C1 segment of cervical spinal cord (tissue), 14 donors: ENCODE measurements around the gene KLHL41.
A peak's percentile ranks its signal among the peaks of the same experiment; 100 is the strongest.

Source experiments
- DNase-seq, 14 donors: peaks; one replicate each; lab custom pipeline; 2025; lab: John Stamatoyannopoulos, UW

The KLHL41 gene

GRCh38 chr2:169509298-169509885 lies at the start of gene KLHL41:
KLHL41 (plus strand) TSS chr2:169509702; CDS start chr2:169509779, 77 bp downstream.
- no peak for DNase-seq

GRCh38 chr2:169461143-169461542 lies 48.4 kb upstream of the KLHL41 start:
- no peak for DNase-seq

GRCh38 chr2:169462896-169463695 lies 46.4 kb upstream of the KLHL41 start:
- no peak for DNase-seq

- DNase-seq = no peak
Measured at GRCh38 chr2:169464466-169464865, 45.0 kb upstream of the KLHL41 start.

- no peak for DNase-seq
Measured at GRCh38 chr2:169464882-169465281, 44.6 kb upstream of the KLHL41 start.

GRCh38 chr2:169468841-169469240 lies 40.7 kb upstream of the KLHL41 start:
- no peak for DNase-seq

GRCh38 chr2:169469952-169470572 lies 39.4 kb upstream of the KLHL41 start:
- DNase-seq = no peak

- no peak for DNase-seq
Measured at GRCh38 chr2:169472249-169472648, 37.3 kb upstream of the KLHL41 start.

GRCh38 chr2:169476459-169476858 lies 33.0 kb upstream of the KLHL41 start:
- DNase-seq = no peak

- peak in 5 of 14 donors; percentile 2 to 19 (median 13) for DNase-seq
Measured at GRCh38 chr2:169478339-169478738, 31.2 kb upstream of the KLHL41 start.

GRCh38 chr2:169478745-169479256 lies 30.7 kb upstream of the KLHL41 start:
- peak in 1 of 14 donors; percentile 54 for DNase-seq

GRCh38 chr2:169479257-169480078 lies 30.0 kb upstream of the KLHL41 start, which contains the start of gene BBS5:
BBS5 (plus strand) TSS chr2:169479494; CDS start chr2:169479554, 60 bp downstream.
- peak; percentile 35 to 89 (median 78) for DNase-seq

GRCh38 chr2:169480079-169480465 lies 29.4 kb upstream of the KLHL41 start:
- DNase-seq = no peak

GRCh38 chr2:169485650-169486138 lies 23.8 kb upstream of the KLHL41 start:
- no peak for DNase-seq

- DNase-seq = no peak
Measured at GRCh38 chr2:169486487-169486886, 23.0 kb upstream of the KLHL41 start.

- no peak for DNase-seq
Measured at GRCh38 chr2:169490834-169491233, 18.7 kb upstream of the KLHL41 start.

GRCh38 chr2:169491378-169491777 lies 18.1 kb upstream of the KLHL41 start:
- DNase-seq = no peak

GRCh38 chr2:169493360-169493759 lies 16.1 kb upstream of the KLHL41 start:
- DNase-seq = no peak

- DNase-seq = no peak
Measured at GRCh38 chr2:169495310-169495928, 14.1 kb upstream of the KLHL41 start.

GRCh38 chr2:169504651-169505050 lies 4.9 kb upstream of the KLHL41 start:
- DNase-seq = no peak

- DNase-seq = no peak
Measured at GRCh38 chr2:169507698-169508097, 1.8 kb upstream of the KLHL41 start.
